Ovary (tissue), 9 donors: ENCODE data around the gene ZNF423. TPM values are rescaled to one million over a fixed set of nuclear protein-coding genes. Genes with fewer than 3 reads are reported as not detected.

ENCODE experiments used
- DNase-seq, 5 donors: peaks; one replicate each; pipeline ENCODE4 v3.0.0-alpha.2; 2019 to 2020
- H3K27ac ChIP-seq, 2 donors: fragments of 200-600 bp; one replicate each; pipeline versions ENCODE4 v1.5.1 to v1.8.0; 2019 to 2022
- H3K27me3 ChIP-seq: fragments of 200-600 bp; one replicate; pipeline ENCODE4 v1.8.0; 2022
- H3K36me3 ChIP-seq: fragments of 200-600 bp; sonication (generic); one replicate; pipeline ENCODE4 v1.5.1; 2019
- H3K4me1 ChIP-seq: one replicate; pipeline ENCODE4 v1.8.1; 2013; ENCODE audit warnings: mild to moderate bottlenecking, moderate library complexity; ENCODE audit not compliant: insufficient read depth
- H3K4me3 ChIP-seq: fragments of 200-600 bp; sonication (generic); one replicate; pipeline ENCODE4 v1.5.1; 2017
- H3K9me3 ChIP-seq, 2 donors: fragments of 200-600 bp in 1 of 2; sonication (generic) in 1 of 2; one replicate each; pipeline versions ENCODE4 v1.5.1 to v1.8.1; 2013 to 2019; ENCODE audit warnings: mild to moderate bottlenecking in 1 of 2, moderate library complexity in 1 of 2
- CTCF ChIP-seq, 3 donors: fragments of 450-650 bp in 2 of 3; fragments of 200-600 bp in 1 of 3; IDR thresholded peaks; one replicate each; pipeline versions ENCODE4 v1.5.1 to v1.8.0; 2016 to 2022; ENCODE audit warnings: antibody characterized with exemption in 3 of 3, mild to moderate bottlenecking in 1 of 3
- EP300 ChIP-seq: sonication (generic); formaldehyde crosslinking; IDR thresholded peaks from one replicate; pipeline ENCODE4 v1.6.1; 2017; ENCODE audit warnings: antibody characterized with exemption
- POLR2A ChIP-seq: fragments of 450-650 bp; IDR thresholded peaks from one replicate; pipeline ENCODE4 v1.6.1; 2017; ENCODE audit warnings: antibody characterized with exemption, mild to moderate bottlenecking, moderate library complexity
- WGBS, 3 donors: extraction: QIAGEN DNeasy Blood & Tissue Kit in 1 of 3; methylation state at CpG; one replicate each; pipeline versions ENCODE4 v1.1.5 to v1.1.7; 2013 to 2017; 5-methylcytosine and 5-hydroxymethylcytosine counted together
- intact Hi-C, 4 donors: fragments of 100-400 bp; cut with DNase I; formaldehyde crosslinking; loops; one replicate each; pipeline versions ENCODE4 v1.11.0 to v1.15.1; 2022 to 2023
- polyA plus RNA-seq, 2 donors: library from polyadenylated mRNA; stranded (reverse); fragments of 200-250 nt in 1 of 2; fragments of 350-450 nt in 1 of 2; fragmentation: Illumina TruSeq in 1 of 2; extraction: RNeasy Lipid Tissue Mini Kit (QIAGEN cat#74804) in 1 of 2; gene quantifications; one replicate each; pipeline ENCODE4 v1.2.3, GENCODE V29; 2013 to 2014
- total RNA-seq, 7 donors: library from RNA; depleted of rRNA in 2 of 7; stranded (reverse); fragments of >200 nt in 2 of 7; fragmentation: NEBNext Ultra II Directional in 3 of 7; extraction: Animal tissue kit (Norgen Biotek cat#: 25700) in 3 of 7; gene quantifications; one replicate each; pipeline versions ENCODE4 v1.1.0 to v1.2.4, GENCODE V29; 2016 to 2023
- donor health status: DM: no; HTN: no; CAD: no; lungs with moderate emphysema.
- donor health status: DM: no; HTN: no; CAD: no.
- donor health status: Bipolar disorder and iron deficiency.
- donor health status: DM: yes; HTN: yes; CAD: no.
- donor health status: DM: no; HTN: no; CAD: no.
- donor health status: DM: yes; HTN: yes; CAD: no.

ZNF423 gene
- total and polyA plus RNA-seq, 9 donors: 3.3 to 40.3 (median 12.4) TPM

- WGBS, 3 donors: 69 to 80% (median 78%) methylated on average over 3 of the region's 3 CpGs
- no peak for TF ChIP-seq CTCF (IDR thresholded peaks at IDR 0.05)
- TF ChIP-seq EP300: no peak
- H3K4me3 ChIP-seq: no peak overlapping the region
- no peaks in the 10 kb centered on the region for H3K27me3 ChIP-seq
- intact Hi-C loops: no loop called here
- H3K4me1 ChIP-seq: peaks cover 20% of the 10 kb centered on the region
- peak in 2 of 5 donors; percentile 4 to 5 for DNase-seq
- no peaks in the 10 kb centered on the region for H3K36me3 ChIP-seq
- no peaks in the 10 kb centered on the region for H3K9me3 ChIP-seq
- H3K27ac ChIP-seq: peak overlapping the region in 1 of 2 donors; percentile 83
These were observed 237.0 kb downstream of the ZNF423 start for GRCh38 chr16:49618955-49619354.

GRCh38 chr16:49617710-49618330 lies 238.1 kb downstream of the ZNF423 start:
- Histone ChIP-seq H3K4me3 (no peak overlapping the region), H3K36me3 (no peaks in the 10 kb centered on the region), H3K27me3 (no peaks in the 10 kb centered on the region), H3K4me1 (peaks cover 20% of the 10 kb centered on the region), H3K9me3 (no peaks in the 10 kb centered on the region), H3K27ac (peak overlapping the region in 1 of 2 donors; percentile 22)
- intact Hi-C loops: no loop called here
- peak in 2 of 5 donors; percentile 8 to 11 for DNase-seq
- WGBS, 3 donors: 91 to 96% (median 91%) methylated on average over 6 of the region's 6 CpGs
- no peak for TF ChIP-seq EP300

- 86% methylated on average over 4 of the region's 4 CpGs for WGBS, 3 donors
- peak in 1 of 5 donors; percentile 13 for DNase-seq
- H3K4me1 ChIP-seq: peaks cover 20% of the 10 kb centered on the region
- intact Hi-C loops: no loop called here
- no peaks in the 10 kb centered on the region for H3K9me3 ChIP-seq
- no peaks in the 10 kb centered on the region for H3K27me3 ChIP-seq
- H3K27ac ChIP-seq: peak overlapping the region in 1 of 2 donors; percentile 22
- H3K4me3 ChIP-seq: no peak overlapping the region
- H3K36me3 ChIP-seq: no peaks in the 10 kb centered on the region
- no peak for TF ChIP-seq CTCF (IDR thresholded peaks at IDR 0.05)
- no peak for TF ChIP-seq EP300
These were observed 238.8 kb downstream of the ZNF423 start for GRCh38 chr16:49617016-49617629.

GRCh38 chr16:49615576-49615975 lies 240.3 kb downstream of the ZNF423 start:
- intact Hi-C loops: no loop called here
- no peak overlapping the region for H3K27ac ChIP-seq
- peaks cover 16% of the 10 kb centered on the region for H3K4me1 ChIP-seq
- no peak overlapping the region for H3K4me3 ChIP-seq
- no peak for DNase-seq
- no peaks in the 10 kb centered on the region for H3K36me3 ChIP-seq
- 87 to 91% (median 89%) methylated on average over 8 of the region's 8 CpGs for whole genome bisulfite sequencing, 3 donors
- H3K9me3 ChIP-seq: no peaks in the 10 kb centered on the region
- H3K27me3 ChIP-seq: no peaks in the 10 kb centered on the region
- TF ChIP-seq POLR2A: no peak
- TF ChIP-seq CTCF (IDR thresholded peaks at IDR 0.05): no peak
- no peak for TF ChIP-seq EP300

- H3K36me3 ChIP-seq: no peaks in the 10 kb centered on the region
- no peaks in the 10 kb centered on the region for H3K27me3 ChIP-seq
- no peak for TF ChIP-seq EP300
- no peak overlapping the region for H3K4me3 ChIP-seq
- DNase-seq: no peak
- peaks cover 1% of the 10 kb centered on the region for H3K4me1 ChIP-seq
- no peaks in the 10 kb centered on the region for H3K9me3 ChIP-seq
- intact Hi-C loops: no loop called here
- no peak overlapping the region for H3K27ac ChIP-seq
- 74 to 96% (median 93%) methylated on average over 3 of the region's 3 CpGs for WGBS, 3 donors
These were observed 244.9 kb downstream of the ZNF423 start for GRCh38 chr16:49610983-49611382.
